Activated T-cell treated with anti-CD3 and anti-CD28 coated beads for 48 hours (primary cell): Measurements from ENCODE around the gene TMEM200B.
A peak's percentile ranks its signal among the peaks of the same experiment; 100 is the strongest.
"Not testable (repeated sequence)": the region's sequence is repeated elsewhere in the genome, so short reads cannot be mapped to it uniquely, and the experiment has no call there.

ENCODE experiments used
- DNase-seq: peaks from one replicate; pipeline ENCODE4 v3.0.0-alpha.2; 2020; ENCODE audit warnings: low read depth

The TMEM200B gene

DNA sequence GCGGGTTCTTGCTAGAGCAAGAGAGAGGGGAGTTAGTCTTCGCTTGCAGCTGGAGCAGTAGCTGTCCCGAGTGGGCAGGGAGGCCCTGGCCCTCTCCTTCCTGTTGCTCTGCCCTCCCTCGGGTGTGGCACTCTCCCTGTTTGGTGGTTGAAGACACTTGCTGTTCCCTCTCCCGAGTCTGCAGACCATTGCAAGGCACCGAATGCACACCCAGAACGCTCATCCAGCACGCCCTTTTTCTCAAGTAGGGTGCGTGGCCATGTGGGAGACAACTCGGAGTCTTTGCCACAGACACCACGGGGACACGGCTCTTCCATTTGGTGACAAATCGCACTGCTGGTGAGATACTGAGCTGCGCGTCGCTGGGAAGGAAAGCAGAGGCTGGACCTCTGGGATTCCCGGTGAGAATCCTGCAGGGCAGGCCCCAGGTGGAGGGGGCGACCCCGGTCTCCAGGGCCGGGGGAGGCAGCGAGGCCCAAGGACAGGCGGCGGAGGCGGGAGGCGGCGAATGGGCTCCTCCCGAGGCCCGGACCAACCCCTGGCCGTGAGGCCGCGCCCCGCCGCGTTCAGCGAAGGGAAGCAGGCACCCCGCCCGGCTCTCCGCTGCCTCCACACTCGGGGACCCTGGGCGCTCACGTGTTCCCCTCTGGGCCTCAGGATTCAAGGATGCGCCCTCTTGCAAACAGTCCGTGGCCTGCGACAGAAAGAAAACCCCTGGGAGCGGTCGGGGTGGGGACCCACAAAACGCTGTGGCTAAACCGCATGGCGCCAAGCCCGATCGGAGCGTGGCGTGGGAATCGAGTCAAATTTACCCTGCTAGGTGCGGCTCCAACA is 10.4 kb upstream of the TMEM200B start:
- no peak for DNase-seq

DNA sequence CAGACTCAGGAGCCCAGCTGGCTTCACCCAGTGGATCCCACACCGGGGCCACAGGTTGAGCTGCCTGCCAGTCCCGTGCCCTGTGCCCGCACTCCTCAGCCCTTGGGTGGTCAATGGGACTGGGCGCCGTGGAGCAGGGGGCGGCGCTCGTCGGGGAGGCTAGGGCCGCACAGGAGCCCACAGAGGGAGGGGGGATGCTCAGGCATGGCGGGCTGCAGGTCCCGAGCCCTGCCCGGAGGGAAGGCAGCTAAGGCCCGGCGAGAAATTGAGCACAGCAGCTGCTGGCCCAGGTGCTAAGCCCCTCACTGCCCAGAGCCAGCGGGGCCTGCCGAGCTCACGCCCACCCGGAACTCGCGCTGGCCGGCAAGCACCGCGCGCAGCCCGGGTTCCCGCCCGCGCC is 7.4 kb upstream of the TMEM200B start:
- not testable (repeated sequence) for DNase-seq

DNA sequence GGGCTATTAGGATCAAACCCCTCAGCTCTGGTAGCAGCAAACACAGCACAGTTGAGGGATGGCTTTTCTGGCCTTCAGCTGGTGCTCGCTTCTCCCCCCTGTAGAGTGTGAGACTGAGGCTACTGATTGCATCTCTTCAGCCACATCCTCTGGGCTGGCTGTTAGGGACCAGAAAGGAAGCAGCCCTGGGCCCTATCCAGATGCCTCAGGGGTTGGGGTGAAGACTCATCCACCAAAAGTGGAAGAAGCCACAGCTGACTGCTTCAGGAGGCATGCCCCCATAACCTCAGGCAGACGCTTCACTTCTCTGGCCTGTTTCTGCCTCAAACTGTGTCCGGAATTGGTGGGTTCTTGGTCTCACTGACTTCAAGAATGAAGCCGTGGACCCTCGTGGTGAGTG is 6.2 kb upstream of the TMEM200B start:
- DNase-seq: no peak

DNA sequence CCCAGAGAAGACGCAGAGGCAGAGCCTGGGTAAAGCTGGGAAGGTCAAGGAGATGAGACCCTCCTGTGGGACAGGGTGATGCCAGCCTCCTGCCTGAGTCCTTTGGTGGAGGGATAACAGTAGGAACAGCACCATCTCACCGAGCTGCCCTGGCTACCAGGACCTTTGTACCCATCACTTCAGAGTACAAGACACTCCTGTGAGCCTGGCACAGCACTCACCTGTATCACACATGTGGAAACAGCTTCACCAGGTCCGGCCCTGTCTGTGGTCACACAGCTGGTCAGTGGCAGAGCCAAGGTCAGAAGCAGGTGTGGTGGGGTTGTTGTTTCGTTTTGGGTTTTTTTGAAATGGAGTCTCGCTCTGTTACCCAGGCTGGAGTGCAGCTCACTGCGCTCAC is 5.0 kb upstream of the TMEM200B start:
- no peak for DNase-seq

DNA sequence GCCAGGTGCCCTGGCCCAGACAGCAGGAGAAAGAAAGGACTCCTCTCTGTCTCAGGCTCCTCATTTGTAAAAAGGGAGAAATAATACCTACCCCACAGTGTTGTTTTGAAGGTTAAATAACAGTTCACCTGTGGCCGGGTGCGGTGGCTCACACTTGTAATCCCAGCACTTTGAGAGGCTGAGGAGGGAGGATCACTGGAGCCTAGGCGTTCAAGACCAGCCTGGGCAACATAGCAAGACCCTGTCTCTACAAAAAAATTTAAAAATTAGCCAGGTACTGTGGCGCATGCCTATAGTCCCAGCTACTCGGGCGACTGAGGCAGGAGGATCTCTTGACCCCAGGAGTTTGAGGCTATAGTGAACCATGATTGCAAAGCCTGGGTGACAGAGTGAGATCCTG is 2.5 kb upstream of the TMEM200B start:
- no peak for DNase-seq

DNA sequence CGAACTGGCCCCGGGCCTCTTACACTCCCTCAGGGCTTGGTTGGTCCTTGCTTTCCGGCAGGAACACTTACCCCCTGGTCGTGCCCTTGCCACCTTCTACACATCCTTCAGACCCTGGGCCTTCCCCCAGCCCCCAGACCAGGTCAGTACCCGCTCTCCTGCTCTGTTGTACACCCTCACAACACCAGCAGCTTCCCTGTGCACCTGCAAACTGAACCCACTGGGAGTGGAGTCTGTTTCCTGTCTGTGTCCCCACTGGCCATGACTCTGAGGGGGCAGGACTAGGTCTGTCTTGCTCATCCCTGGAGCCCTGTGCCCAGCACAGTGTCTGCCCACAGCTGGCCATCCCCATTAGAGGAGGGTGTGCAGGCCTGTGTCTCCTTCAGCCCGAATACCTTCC is 2.1 kb upstream of the TMEM200B start:
- no peak for DNase-seq

DNA sequence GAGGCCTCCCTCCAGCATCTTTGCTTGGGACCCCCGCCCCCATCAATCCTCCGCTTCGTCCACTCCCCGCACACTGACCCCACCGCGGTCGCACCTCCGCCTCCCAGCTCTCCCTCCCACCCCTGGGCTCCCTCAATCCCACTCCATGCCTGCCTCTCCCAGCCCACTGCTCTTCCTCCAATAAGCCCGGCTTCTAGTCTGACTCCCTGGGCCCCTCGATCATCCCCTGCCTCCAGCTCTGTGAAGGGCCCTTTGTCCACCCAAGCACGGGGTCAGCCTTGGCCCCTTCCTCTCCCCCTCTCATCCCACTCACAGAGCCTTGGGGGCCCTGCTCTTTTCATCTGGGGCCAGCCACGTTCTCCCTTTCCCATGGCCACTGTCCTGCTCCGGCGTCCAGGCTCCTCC is 1.5 kb upstream of the TMEM200B start:
- no peak for DNase-seq

DNA sequence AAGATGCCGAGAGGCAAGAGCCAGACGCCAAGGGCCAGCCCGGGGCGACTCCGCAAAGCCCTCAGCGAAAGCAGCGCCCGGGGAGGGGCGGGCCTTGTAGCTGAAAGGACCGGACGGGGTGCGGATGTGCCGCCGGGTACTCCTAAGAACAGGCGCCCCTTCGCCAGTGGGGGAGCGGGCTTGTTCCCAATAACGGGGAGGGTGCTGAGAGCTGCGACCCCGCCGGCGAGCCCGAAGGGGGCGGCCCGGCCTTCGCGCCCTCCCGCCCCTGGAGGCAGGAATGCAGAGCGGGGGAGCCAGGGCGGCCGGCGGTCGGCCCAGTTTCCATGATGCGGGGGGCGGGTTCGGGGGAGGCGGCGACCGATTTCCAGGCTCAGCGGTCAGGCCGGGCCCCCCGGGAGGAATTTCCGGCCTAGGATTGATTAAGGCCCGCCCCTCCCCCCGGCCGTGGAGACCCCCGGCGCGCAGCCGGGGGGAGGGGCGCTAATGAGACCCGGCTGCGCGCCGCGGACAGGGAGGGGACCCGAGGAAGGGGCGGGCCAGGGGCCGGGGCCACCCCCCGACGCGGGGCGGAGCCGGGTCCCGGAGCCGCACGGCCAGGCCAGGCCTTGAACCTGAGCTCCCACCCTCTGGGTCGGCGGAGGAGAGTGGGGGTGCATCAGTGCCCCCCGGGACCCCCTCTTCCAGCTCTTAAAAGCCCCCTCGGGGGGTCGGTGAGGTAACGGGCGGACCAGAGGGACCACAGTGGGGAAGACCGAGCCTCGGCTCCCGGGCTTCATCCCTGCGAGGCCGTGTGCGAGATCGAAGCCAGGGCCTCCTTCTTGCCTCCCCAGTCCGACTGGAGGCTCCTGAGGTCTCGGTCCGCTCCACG is 898 bp upstream of the TMEM200B start:
- DNase-seq: peak; percentile 71

DNA sequence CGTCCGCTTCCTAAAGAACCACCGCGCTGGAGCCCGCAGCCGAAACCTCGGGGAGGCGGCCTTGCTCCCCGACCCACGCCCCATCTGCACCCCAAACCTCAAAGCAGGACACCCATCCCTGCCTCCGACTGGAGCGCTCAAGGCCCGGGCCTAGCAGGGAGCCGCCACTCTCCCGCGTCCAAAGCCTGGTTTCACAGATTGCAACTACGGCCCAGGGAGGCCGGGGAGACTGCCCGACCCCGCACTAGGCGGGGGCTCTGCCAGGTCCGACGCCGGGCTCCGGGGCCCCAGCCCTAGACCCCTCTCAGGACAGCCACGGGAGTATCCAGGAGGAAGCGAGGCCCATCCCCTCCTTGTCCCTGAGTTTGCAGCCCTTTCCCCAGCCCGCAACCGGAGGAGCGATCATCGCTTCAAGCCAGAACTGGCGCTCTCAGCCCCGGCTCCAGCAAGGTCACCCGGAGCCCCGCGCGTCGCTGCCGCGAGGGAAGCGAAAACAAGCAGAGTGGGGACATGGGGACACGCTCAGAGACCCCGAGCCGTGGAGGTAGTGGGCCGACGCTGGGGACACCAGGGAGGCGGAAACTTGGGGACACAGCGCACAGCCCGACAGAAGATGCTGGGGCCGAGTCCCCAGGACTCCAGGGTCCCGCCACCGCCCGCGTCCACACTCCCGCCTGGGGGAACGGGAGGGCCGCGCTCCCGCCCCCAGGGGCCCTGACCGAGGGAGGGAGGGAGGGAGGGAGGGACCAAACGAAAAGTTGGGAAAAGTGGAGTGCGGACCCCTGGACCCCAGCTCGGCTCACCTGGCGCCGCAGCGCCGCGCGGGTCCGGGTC is 433 bp downstream of the TMEM200B start:
- peak; percentile 23 for DNase-seq

DNA sequence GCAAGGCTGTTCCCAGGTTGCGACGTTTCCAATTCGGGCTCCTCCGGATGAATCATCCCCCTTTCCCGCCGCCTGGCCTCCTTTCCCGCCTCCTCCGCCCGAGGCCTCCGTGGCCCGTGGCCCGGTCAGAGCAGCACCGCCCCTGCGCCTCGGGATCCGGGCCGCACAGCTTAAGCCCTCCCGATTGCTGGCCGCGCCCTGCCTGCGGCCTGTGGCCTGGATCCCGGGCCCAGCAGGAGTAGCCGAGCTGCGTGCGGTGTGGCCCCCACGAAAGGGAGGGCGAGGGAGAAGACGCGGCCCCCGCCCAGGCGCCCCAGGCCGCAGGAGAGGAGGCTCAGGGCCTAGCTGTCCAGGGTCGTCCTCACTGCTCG is 1.0 kb downstream of the TMEM200B start:
- no peak for DNase-seq

DNA sequence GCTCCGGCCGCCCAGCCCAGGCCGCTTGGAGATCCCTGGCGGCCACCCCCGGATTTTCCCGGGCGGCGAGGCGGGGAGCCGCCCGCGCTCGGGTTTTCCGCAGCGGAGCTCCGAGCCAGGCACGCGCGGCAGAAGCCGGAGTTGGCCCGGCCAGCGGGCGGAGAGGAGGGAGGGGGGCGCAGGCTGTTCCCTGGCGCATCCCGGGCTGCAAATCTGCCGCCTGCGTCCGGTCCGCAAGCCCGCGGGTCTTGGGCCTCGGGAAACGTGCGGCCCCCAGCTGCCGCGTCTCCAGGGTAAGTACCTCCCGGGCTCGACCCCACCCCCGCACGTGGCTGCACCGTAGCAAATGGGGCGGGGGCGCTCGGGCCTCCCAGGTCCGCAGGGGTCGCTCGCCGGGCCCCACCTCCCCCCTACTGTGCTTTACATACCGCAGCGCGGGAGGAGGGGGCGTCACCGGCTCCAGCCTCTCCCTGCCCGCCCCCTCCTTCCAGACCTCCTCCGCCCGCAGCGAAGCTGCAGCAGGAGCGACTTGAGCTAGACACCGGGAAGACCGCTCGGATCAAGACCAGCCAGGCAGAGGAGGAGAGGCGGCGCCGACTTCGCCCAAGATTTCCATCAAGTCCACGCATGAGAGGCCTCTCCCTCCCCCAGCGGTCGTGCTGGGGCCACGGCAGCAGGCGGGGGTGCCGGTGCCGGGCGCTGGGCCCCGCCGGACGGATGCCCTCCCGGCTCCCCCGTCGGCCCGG is 1.6 kb downstream of the TMEM200B start:
- DNase-seq: peak; percentile 10

DNA sequence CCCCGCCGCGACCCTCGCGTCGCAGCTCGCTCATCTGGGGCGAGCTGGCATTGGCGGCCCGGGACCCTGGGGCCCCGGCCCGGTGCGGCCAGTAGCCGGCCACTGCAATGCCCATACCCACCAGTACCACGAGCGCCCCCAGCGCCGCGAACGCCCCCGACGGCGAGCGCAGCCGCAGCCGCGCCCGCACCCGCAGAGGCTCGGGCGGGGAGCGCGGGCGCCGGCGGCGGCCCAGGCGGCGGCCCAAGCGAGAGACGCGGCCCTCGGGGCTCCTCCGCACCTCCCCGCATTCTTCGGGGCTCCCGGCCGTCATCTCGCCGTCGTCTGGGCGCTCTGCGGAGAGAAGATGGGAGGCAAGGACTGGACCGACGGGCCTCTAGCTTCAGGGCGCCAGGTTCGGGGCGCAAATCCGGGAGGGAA is 2.2 kb downstream of the TMEM200B start:
- DNase-seq: no peak

DNA sequence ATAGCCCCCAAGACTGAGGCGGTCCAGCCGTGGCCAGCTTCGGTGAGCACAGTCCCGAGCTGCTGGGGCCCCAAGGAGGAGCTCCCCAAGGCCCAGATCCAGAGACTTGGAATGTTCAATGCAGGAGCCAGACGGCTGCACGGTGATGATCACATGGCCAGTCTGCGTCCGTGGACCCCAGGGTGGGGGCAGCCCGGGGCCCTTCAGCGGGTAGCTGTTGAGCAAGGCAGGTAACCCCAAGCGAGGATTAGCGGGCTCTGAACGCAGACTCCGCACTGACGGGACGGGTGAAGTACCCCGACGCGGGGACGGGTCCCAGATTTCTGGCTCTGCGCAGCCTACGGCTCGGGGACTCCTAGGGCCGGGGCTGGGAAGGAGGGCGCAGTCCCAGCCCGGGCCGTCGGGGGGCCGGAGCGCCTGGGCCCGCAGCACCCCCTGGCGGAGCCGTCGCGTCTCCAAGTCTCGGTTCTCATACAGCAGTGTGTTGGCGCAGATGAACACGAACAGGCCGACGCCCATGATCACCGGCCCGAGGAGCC is 2.7 kb downstream of the TMEM200B start:
- DNase-seq: peak; percentile 69

DNA sequence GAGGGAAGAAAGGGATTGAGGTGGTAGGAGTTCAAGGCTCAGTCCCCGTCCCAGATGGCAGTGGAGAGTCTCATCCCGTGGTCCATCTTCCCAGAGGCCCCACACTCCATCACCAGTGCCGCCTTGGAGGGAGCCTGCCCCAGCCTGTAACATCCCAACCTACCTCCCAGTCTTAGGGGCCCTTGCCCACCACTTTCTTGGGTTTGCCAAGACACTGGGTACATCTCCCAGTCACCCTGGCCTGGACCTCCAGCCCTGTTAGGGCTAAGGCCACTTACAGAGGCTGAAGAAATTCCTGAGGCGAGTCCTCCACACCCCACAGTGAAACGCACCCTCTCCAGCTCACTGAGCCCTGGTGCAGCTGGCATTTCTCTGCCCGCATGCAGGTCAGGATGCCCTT is 3.3 kb downstream of the TMEM200B start:
- DNase-seq: no peak

DNA sequence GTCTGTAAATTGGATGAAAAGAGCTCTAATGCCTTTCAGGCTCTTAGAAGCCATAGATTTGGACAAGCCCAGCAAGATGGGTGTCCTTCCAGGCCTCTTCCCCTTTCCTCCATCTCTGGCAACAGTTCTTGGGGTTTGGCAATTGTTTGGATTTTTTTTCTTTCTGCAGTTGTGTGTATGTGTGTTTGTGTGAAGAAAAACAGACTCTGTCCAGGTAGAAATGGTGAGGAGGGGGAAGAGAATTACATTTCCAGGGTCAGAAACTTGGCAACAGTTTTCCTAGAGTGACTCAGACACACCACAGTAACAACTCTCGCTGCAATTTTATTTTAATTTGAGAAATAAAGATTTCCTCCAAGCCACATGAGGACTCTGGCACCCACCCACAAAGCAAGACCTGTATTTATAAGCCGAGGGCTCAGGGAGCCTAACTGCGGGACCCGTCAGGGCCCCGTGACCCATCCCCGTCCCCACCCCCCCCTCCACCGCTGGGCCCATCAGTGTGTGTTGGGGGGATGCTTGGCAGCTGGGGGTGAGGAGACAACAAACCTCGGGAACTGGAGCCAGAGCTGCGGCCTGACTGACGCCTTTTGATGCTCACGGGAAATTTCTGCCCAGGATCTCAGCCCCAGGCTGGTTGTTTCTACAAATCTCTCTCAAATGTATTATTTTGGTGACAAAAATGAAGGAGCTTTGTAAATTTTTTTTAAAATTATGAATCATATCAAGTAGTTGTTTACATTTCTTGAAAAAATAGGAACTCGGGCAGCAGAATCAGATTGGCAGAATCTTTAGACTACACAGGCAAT is 4.4 kb downstream of the TMEM200B start:
- DNase-seq: no peak

DNA sequence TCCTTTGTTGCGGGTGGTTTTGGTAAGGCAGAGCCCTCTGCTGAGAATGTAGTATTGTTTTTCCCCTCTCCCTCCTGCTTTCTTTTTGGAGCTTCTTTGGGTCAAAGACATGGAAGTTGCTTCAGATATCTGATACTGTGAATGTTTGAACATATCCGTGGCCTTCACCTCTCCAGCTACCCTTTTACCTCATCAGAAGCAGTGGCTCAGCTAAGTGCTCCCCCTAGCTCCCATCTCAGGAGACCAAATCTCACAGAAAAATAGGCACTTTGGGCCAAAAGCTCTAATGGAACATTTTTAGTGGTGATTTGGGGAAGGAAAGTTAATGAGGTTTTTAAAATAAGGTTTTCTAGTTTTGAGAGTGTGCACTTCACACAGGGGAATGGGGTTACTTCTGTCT is 6.3 kb downstream of the TMEM200B start:
- no peak for DNase-seq

DNA sequence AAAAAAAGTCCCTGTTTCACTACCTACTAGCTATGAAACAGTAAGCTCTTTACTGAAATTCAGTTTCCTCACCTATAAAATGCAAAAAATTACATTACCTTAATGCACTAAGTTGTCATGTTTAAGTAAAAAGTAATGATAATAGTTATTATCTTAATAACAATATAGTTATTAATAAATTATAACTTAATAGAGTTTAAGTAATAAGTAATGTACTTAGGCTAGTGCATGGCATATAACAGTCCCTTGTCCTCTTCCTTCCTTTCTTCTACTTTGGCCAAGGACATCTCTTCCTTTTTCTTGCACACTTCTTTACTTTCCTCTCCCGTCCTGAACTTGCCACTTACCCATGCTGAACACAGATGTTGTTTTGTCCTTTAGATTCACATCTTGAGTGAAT is 9.0 kb downstream of the TMEM200B start:
- no peak for DNase-seq

DNA sequence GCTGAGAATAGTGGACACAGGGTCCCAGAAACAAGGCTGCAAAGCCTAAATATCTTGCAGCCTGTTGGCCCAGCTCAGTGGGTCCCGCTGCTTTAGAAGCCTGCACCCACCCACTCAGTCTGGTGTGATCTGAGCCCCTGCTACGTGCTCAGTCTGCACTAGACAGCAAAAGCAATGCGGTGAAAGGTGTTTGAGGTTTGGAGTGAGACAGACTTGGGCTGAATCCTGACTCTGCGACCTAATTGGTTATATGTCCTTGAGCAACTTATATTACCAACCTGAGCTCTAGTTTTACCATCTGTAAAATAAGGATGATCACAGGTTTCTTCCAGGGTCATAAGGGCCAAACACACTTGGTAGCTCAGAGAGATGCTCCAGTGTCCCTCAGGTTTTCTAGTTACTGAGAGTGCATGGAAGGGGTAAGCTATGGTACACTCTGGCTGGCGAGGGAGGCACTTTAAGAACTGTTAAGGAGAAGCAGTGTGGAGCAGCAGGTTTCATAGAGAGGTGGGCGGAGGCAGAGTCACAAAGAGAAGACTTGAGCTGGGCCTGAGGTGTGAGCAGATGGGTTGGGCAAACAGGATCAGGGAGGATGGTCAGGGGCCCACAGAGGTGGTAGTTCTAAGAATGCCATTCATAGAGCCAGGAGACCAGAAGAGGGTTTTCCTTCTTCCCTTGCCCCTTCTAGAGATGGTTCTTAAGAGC is 10.1 kb downstream of the TMEM200B start:
- no peak for DNase-seq

DNA sequence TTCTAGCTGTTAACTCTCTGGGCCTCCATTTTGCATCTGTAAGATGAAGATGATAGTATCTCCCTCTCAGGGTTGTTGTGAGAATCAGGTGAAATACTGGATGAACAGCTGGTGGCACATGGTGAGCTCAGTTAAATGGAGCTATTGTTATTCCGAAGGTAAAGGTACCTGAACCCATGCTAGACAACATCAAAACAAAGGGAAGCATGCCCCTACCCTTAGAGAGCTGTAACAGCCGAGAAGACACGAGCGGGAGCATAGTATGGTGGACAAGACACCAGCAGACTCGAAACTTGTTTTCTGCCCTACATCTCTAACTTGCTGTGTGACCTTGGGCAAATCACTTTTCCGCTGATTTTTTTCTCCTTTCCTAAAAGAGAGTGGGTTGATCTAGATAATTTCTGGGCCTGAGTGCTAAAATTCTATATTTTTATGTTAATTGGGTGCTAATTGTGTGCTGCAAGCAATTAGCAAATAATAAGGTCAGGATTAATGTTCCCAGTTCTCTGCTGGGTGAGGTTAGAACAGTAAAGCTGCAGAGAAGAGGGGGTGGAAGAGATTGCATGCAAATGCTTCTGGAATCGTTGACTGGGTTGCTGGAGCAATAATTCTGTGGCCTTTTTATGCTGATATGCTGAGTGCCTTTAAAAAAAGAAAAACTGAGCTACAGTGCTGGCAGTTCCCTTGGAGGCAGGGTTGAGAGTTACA is 10.8 kb downstream of the TMEM200B start:
- DNase-seq: no peak
